Mammary microvascular endothelial cell (primary cell): ENCODE measurements around the gene CLEC18B. TPM values are rescaled to one million over a fixed set of nuclear protein-coding genes. Genes with fewer than 3 reads are reported as not detected.

Experiments used
- total RNA-seq: library from RNA; depleted of rRNA; stranded (reverse); fragments of >200 nt; gene quantifications from 2 replicates; pipeline ENCODE4 v1.2.3, GENCODE V29; 2015

CLEC18B gene
- 0.20 TPM in 1 of 2 replicates, not detected in the other for total RNA-seq

DNA sequence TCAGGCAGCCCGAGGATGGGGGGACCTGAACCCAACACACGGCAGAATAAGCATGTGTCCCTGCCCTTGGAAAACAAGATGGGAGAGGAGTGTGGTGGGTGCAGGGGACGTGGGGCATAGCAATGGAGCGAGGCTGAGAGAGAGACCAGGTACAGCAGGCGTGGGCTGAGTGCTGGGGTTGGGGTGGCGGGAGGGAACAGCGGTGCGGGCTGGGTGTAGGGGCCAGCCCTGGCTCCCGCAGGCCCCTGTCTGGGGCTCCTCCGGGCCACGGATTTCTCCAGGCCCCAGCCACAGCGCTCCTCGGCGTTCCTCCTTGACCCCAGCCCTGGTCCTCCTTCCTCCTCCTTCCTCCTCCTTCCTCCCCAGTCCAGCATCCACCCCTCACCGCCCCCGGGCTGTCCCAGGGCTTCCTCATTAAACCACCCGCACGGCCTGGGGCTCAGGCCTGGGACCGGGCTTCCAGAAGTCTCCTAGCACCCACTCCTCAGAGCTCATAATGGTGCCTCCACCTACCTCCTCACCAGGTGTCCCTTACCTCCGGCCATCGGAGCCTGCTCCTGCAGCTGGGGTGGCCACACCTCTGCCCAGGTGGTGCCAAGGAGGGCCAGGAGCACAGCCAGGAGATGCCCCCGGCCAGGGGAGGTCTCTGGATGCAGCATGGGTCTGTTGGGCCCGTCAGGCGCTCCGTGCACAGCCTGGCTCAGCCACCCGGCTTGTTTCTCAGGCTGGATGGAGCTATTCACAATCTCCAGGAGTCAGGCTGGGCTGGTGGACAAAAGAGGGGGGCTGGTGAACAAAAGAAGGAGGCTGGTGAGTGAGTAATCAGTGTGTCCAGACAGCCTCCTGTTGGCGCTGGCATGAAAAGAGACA, at the start of gene CLEC18B:
TSS of gene CLEC18B (minus strand) at position 867 of the 870 bp plus-strand sequence. CDS start at position 659, 208 bp downstream.

Other genes with a start within 250 kb of the CLEC18B start
- gene PSMD7, start 124.7 kb downstream of the CLEC18B start, total RNA-seq, result 101 and 103 TPM in 2 replicates
- gene NPIPB15, start 45.2 kb downstream of the CLEC18B start, total RNA-seq, result 0.40 and 0.49 TPM in 2 replicates
- 90.0 and 112 TPM in 2 replicates for gene GLG1, start 185.6 kb upstream of the CLEC18B start, total RNA-seq
- gene RFWD3, start 245.4 kb upstream of the CLEC18B start, total RNA-seq, result 32.6 and 39.2 TPM in 2 replicates